Measurements from ENCODE around the gene NDUFA13. TPM values are rescaled to one million over a fixed set of nuclear protein-coding genes. Genes with fewer than 3 reads are reported as not detected.
A peak's percentile ranks its signal among the peaks of the same experiment; 100 is the strongest.

Gene NDUFA13
- total RNA-seq, 1 experiment from 2014 or later, result 354 TPM

GRCh38 chr19:19540715-19541515 is 24.9 kb downstream of the NDUFA13 start:
- intact Hi-C loops (cut with micrococcal nuclease), result no loop called here
- H3K4me1 Mint-ChIP-seq (ENCODE audit: insufficient read depth, unreplicated experiment), result no peaks in the 10 kb centered on the region
- CTCF ChIA-PET, result no interaction called here
- BruUV-seq (replicated peaks), result no TSS peak
- TF ChIP-seq, protein P1, sequence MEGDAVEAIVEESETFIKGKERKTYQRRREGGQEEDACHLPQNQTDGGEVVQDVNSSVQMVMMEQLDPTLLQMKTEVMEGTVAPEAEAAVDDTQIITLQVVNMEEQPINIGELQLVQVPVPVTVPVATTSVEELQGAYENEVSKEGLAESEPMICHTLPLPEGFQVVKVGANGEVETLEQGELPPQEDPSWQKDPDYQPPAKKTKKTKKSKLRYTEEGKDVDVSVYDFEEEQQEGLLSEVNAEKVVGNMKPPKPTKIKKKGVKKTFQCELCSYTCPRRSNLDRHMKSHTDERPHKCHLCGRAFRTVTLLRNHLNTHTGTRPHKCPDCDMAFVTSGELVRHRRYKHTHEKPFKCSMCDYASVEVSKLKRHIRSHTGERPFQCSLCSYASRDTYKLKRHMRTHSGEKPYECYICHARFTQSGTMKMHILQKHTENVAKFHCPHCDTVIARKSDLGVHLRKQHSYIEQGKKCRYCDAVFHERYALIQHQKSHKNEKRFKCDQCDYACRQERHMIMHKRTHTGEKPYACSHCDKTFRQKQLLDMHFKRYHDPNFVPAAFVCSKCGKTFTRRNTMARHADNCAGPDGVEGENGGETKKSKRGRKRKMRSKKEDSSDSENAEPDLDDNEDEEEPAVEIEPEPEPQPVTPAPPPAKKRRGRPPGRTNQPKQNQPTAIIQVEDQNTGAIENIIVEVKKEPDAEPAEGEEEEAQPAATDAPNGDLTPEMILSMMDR (IDR thresholded peaks at IDR 0.05; ENCODE audit: unreplicated experiment), result no peak
- H3K27ac Mint-ChIP-seq (ENCODE audit: low read depth, unreplicated experiment), result no peak overlapping the region
- peak; percentile 46 for DNase-seq (ENCODE audit: unreplicated experiment)
- no peak overlapping the region for H3K4me3 Mint-ChIP-seq (ENCODE audit: unreplicated experiment)
- POLR2A ChIA-PET, result interaction anchor here (0.7 kb wide), 2 partner anchors 49 to 235 kb away, joined by 3 read pairs; no protein-coding TSS in a partner anchor
- no peaks in the 10 kb centered on the region for H3K9me3 Mint-ChIP-seq (ENCODE audit: unreplicated experiment)
- no peaks in the 10 kb centered on the region for H3K27me3 Mint-ChIP-seq (ENCODE audit: insufficient read depth, unreplicated experiment)
- peaks cover 7% of the 10 kb centered on the region for H3K36me3 Mint-ChIP-seq (ENCODE audit: insufficient read depth, unreplicated experiment)

GRCh38 chr19:19541616-19542015 is 25.6 kb downstream of the NDUFA13 start:
- ChIA-PET CTCF (no interaction called here), POLR2A (interaction anchor here (0.7 kb wide), 1 partner anchor 234 kb away, joined by 3 read pairs; no protein-coding TSS in a partner anchor)
- Mint-ChIP-seq H3K4me1 (ENCODE audit: insufficient read depth, unreplicated experiment) (no peaks in the 10 kb centered on the region), H3K27ac (ENCODE audit: low read depth, unreplicated experiment) (no peak overlapping the region), H3K9me3 (ENCODE audit: unreplicated experiment) (no peaks in the 10 kb centered on the region), H3K36me3 (ENCODE audit: insufficient read depth, unreplicated experiment) (peaks cover 6% of the 10 kb centered on the region), H3K4me3 (ENCODE audit: unreplicated experiment) (no peak overlapping the region), H3K27me3 (ENCODE audit: insufficient read depth, unreplicated experiment) (no peaks in the 10 kb centered on the region)
- no peak for DNase-seq (ENCODE audit: unreplicated experiment)
- TF ChIP-seq, protein P1 (IDR thresholded peaks at IDR 0.05; ENCODE audit: unreplicated experiment), result no peak
- BruUV-seq (replicated peaks), result no TSS peak
- intact Hi-C loops (cut with micrococcal nuclease), result no loop called here

DNA sequence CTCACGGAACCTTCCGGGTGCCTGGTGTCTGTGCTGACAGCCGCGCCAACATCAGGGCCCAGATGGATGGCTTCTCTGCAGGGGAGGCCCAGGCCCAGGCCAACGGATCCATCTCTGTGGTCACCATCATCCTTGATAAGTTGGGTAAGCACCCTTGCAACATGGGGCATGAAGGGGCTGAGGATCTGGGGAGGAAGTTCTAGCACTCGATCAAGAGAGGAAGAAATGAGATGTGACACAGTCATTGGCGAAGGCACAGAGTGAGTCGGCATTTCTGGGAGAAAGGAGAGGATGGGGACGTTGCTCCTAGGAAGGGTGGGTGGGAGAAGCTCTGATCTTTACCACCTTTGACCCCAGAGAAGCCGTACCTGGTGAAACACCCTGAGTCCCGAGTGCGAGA is 26.5 kb downstream of the NDUFA13 start:
- no peaks in the 10 kb centered on the region for H3K27me3 Mint-ChIP-seq (ENCODE audit: insufficient read depth, unreplicated experiment)
- no TSS peak for BruUV-seq (replicated peaks)
- H3K9me3 Mint-ChIP-seq (ENCODE audit: unreplicated experiment), result no peaks in the 10 kb centered on the region
- no peak for DNase-seq (ENCODE audit: unreplicated experiment)
- no peak overlapping the region for H3K4me3 Mint-ChIP-seq (ENCODE audit: unreplicated experiment)
- ChIA-PET CTCF (interaction anchor here (0.8 kb wide), 1 partner anchor 47 kb away, joined by 4 read pairs; no protein-coding TSS in a partner anchor), POLR2A (no interaction called here)
- H3K4me1 Mint-ChIP-seq (ENCODE audit: insufficient read depth, unreplicated experiment), result no peaks in the 10 kb centered on the region
- no peak overlapping the region for H3K27ac Mint-ChIP-seq (ENCODE audit: low read depth, unreplicated experiment)
- TF ChIP-seq, protein P1 (IDR thresholded peaks at IDR 0.05; ENCODE audit: unreplicated experiment), result no peak
- no peaks in the 10 kb centered on the region for H3K36me3 Mint-ChIP-seq (ENCODE audit: insufficient read depth, unreplicated experiment)
- intact Hi-C loops (cut with micrococcal nuclease), result no loop called here

- intact Hi-C loops (cut with micrococcal nuclease), result no loop called here
- DNase-seq (ENCODE audit: unreplicated experiment), result no peak
- CTCF ChIA-PET, result interaction anchor here (0.5 to 2.2 kb wide), 3 partner anchors 11 to 74 kb away, joined by 3 to 11 read pairs (median 4); no protein-coding TSS in a partner anchor
- Mint-ChIP-seq H3K4me1 (ENCODE audit: insufficient read depth, unreplicated experiment) (no peaks in the 10 kb centered on the region), H3K4me3 (ENCODE audit: unreplicated experiment) (no peak overlapping the region), H3K27me3 (ENCODE audit: insufficient read depth, unreplicated experiment) (no peaks in the 10 kb centered on the region), H3K9me3 (ENCODE audit: unreplicated experiment) (no peaks in the 10 kb centered on the region), H3K36me3 (ENCODE audit: insufficient read depth, unreplicated experiment) (no peaks in the 10 kb centered on the region), H3K27ac (ENCODE audit: low read depth, unreplicated experiment) (no peak overlapping the region)
- no TSS peak for BruUV-seq (replicated peaks)
- POLR2A ChIA-PET, result no interaction called here
- TF ChIP-seq, protein P1 (IDR thresholded peaks at IDR 0.05; ENCODE audit: unreplicated experiment), result no peak
These were observed 27.1 kb downstream of the NDUFA13 start for GRCh38 chr19:19543101-19543500.
